NCI-H1694 (cell line): ENCODE results near the gene CLCN3.
A peak's percentile ranks its signal among the peaks of the same experiment; 100 is the strongest.
"Not testable (repeated sequence)": the region's sequence is repeated elsewhere in the genome, so short reads cannot be mapped to it uniquely, and the experiment has no call there.

Experiments used
- DNase-seq: peaks from one replicate; lab custom pipeline; 2025; lab: John Stamatoyannopoulos, UW

CLCN3 gene

GRCh38 chr4:169618286-169618685, 2.1 kb upstream of the CLCN3 start:
- DNase-seq, result no peak

GRCh38 chr4:169618986-169619385, 1.4 kb upstream of the CLCN3 start:
- DNase-seq, result no peak

DNA sequence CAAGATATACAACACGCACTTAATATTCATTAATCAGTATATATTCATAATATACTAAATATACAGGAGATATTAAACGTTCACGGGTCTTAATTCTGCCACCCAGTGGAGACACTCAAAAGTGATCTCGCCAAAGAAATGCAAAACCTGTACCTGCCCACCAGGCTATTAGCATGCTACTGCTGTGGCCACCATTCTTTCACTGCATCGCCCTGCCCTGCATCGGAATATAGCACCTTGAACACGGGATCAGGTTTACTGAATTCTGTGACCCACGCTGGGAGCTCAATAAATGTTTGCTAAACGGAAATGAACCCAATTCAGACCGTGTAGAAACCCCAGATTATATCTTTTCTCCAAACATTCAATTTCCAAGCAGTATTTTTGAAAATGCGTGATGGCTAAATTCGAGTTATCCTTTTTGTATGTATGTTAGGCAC, 840 bp upstream of the CLCN3 start:
- peak; percentile 34 for DNase-seq

- DNase-seq, result peak; percentile 4
Observed at GRCh38 chr4:169620880-169621248, 486 bp downstream of the CLCN3 start.

DNA sequence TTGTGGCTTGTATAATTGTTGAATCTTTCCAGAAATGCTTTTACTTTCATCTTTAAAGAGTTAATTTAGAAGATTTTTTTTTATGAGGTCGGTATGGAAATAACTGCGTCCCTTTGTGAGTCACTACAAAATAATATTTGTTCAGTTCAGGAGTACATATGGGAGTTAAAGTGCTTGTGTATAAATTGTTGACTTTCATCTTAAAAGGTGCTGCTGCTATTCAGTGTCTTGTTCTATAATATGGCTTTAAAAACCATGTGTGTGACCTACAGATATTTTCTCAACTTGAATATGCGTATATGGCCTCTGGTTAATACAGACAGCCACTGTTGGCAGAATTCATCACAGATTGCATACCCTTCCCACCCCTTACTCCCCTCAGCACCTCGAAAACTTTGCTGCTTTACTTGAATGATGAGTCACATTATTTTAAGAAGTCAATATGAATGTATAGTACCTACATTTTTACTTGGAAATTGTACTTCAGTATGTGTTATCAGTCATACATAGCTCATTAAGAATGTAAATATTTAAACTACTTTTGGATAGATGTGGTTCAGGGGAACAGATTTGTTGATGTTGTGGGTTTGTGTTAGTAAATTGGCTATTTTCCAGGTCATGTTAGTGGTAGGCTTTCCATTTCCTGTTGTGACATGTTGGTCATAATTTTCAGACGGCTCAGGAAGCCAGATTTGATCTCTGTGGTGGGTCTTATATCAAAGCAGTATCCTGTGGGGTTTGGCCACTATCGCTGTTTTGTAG, 1.5 kb downstream of the CLCN3 start:
- DNase-seq, result peak; percentile 10

- DNase-seq, result no peak
Observed at GRCh38 chr4:169622566-169622965, 2.2 kb downstream of the CLCN3 start.

- DNase-seq, result not testable (repeated sequence)
Observed at GRCh38 chr4:169624012-169624411, 3.6 kb downstream of the CLCN3 start.

DNA sequence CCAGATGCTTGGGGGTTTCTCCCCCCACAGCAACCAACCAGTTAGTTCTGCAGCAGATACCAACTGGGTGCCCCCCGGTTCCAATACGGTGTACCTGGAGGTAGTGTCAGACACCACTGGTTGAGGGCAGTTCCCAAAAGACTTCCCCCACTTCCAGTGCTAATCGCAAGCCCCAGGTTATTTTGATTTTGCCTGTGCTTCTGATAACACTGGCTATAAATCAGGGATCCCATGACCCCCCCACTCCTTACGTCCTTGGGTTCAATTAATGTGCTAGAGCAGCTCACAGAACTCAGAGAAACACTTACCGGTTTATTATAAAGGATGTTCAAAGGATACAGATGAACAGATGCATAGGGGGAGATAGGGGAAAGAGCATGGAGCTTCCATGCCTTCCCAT, 5.5 kb downstream of the CLCN3 start:
- no peak for DNase-seq

- DNase-seq, result no peak
Observed at GRCh38 chr4:169626331-169627282, 6.2 kb downstream of the CLCN3 start.

GRCh38 chr4:169627307-169627706, 6.9 kb downstream of the CLCN3 start:
- DNase-seq, result no peak

GRCh38 chr4:169628579-169628978, 8.2 kb downstream of the CLCN3 start:
- no peak for DNase-seq

- no peak for DNase-seq
Observed at GRCh38 chr4:169630069-169630468, 9.7 kb downstream of the CLCN3 start.

GRCh38 chr4:169632896-169633295, 12.5 kb downstream of the CLCN3 start:
- no peak for DNase-seq

DNA sequence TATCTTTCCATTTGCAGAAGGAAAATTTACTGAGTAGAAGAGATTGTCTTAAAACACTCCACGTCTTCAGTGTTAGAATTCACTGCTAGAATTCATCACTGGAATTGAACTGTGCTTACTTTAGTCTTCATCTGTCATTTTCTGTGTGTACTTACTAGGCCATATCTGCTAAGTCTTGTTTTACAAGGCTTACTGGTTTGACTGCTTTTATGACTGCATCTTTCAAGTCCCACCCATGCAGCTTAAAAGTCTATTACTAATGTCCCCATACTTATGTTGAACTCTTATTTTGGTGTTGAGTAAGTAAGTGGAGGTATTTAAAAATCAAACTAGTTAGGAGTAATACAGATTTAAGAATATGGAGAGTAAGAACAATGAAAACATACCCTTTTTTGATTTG, 14.6 kb downstream of the CLCN3 start:
- no peak for DNase-seq

GRCh38 chr4:169640261-169640870, 20.0 kb downstream of the CLCN3 start:
- no peak for DNase-seq

GRCh38 chr4:169644802-169645201, 24.4 kb downstream of the CLCN3 start:
- no peak for DNase-seq

DNA sequence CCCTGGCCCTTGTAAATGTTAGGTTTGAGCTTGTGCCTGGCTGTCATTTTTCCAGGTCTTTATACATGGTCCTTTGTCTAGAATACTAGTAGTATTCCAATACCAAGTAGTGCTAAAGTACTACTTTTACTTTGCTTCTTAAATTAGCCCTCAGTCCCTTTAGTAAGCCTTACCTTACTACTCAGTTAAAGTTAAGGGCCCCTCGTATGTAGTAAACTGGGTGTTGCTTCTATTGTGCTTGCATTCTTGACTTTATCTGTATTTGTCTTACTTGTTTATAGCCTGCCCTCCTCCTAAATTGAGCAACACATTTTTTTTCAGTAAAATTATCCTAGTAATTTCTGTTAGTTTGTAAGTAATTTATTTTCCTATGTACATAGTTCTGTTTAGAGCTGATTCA, 25.2 kb downstream of the CLCN3 start:
- no peak for DNase-seq

DNA sequence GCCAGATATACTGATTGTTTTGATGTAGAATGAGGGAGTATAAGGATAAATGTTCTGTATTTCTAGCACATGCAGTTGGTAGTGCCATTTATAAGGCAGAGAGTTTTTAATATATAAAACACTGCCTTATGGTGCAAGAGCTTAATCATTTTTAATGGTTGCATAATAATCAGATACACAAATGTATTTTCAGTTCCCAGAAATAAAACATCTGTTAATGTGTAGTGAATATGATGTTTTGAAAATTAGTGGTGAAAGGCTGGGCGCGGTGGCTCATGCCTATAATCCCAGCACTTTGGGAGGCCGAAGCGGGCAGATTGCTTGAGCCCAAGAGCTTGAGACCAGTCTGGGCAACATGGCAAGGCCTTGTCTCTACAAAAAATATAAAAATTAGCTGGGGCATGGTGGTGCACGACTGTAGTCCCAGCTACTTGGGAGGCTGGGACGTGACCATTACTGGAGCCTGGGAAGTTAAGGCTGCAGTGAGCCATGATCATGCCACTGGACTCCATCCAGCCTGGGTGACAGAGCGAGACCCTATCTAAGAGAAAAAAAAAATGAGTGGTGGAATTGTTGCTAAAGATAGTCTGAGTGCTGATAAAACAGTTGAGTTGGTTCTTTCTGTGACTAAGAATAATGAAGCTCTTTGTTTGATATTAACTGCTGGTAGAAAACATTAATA, 29.3 kb downstream of the CLCN3 start:
- DNase-seq, result no peak

DNA sequence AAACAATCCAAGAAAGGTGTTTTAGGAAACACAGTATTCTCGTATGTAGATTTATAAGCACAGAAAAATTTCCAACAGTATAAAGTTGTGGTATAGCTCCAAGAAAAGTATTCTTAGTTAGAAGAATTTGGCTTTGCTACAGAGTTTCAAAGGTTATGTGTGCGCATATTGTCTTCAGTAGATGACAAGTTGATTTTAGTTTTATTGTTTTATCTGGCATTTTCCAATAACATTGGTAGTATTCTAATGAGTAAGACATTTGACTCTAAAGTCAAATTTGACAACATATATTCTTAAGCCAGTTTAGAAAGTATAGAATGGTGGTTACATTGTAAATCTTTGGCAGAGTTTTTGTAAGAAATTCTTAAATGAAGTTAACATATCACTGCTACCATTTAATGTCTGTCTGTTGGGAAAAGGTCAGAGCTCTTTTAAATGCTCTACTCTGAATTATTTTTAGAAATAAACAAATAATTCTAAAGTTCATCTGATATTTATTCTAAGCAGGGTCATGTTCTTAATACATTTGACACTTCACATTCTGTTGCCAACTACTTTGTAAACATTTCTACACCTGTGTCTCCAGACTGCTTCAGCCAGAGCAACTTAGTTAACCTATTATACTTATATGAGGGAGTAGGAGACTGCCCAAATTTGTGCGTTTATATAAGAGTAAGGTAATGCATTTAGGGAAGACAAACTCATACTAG, 30.0 kb downstream of the CLCN3 start:
- DNase-seq, result no peak

GRCh38 chr4:169652535-169652934, 32.2 kb downstream of the CLCN3 start:
- DNase-seq, result no peak

GRCh38 chr4:169655401-169655800, 35.0 kb downstream of the CLCN3 start:
- no peak for DNase-seq
